Gastrocnemius medialis (tissue), 4 donors: ENCODE data around the gene CPZ.
"Not testable (repeated sequence)": the region's sequence is repeated elsewhere in the genome, so short reads cannot be mapped to it uniquely, and the experiment has no call there.

Experiments used
- CTCF ChIP-seq, 5 experiments: fragments of 450-650 bp in 3 of 5; fragments of 200-600 bp in 2 of 5; sonication (generic) in 2 of 5; IDR thresholded peaks in 4 of 5; conservative IDR thresholded peaks in 1 of 5; 1 replicate in 4 of 5; 2 replicates in 1 of 5; pipeline ENCODE4 v1.5.1; 2016 to 2019; ENCODE audit warnings: antibody characterized with exemption in 5 of 5, mild to moderate bottlenecking in 3 of 5, moderate library complexity in 3 of 5
- POLR2A ChIP-seq, 2 donors: fragments of 450-650 bp; IDR thresholded peaks; one replicate each; pipeline ENCODE4 v1.6.1; 2017; ENCODE audit warnings: antibody characterized with exemption in 2 of 2, mild to moderate bottlenecking in 2 of 2, moderate library complexity in 2 of 2

- TF ChIP-seq POLR2A (IDR thresholded peaks at IDR 0.05); CTCF (IDR thresholded peaks at IDR 0.05 in 4 of 5, conservative IDR thresholded peaks at IDR 0.05 in 1 of 5): not testable (repeated sequence)
These were observed 37.8 kb downstream of the CPZ start for GRCh38 chr4:8630240-8630905.
